GM23338 (cell line): ENCODE measurements around the gene ATP5F1A. TPM values are rescaled to one million over a fixed set of nuclear protein-coding genes. Genes with fewer than 3 reads are reported as not detected.

Experiments used
- ATAC-seq: fragments of 200-7000 bp; cut with Tn5 transposase; 3 replicates; pipeline ENCODE4 v1.9.1; 2020
- DNase-seq: peaks from one replicate; pipeline ENCODE4 v3.0.0-alpha.2; 2015; ENCODE audit warnings: low spot score
- H2AFZ ChIP-seq: fragments of 200-600 bp; sonication (generic); 2 replicates; pipeline ENCODE4 v1.8.0; 2016; ENCODE audit warnings: antibody characterized with exemption, mild to moderate bottlenecking, moderate library complexity
- H3F3A ChIP-seq: fragments of 200-600 bp; sonication (generic); replicated peaks from 2 replicates; pipeline ENCODE4 v1.8.0; 2017; ENCODE audit warnings: antibody characterized with exemption, mixed run types, low read depth
- H3K27ac ChIP-seq: fragments of 200-600 bp; sonication (generic); 2 replicates; pipeline ENCODE4 v1.6.1; 2016; ENCODE audit warnings: low read depth
- H3K27me3 ChIP-seq: fragments of 200-600 bp; sonication (generic); 2 replicates; pipeline ENCODE4 v1.8.0; 2016; ENCODE audit warnings: mild to moderate bottlenecking, mixed run types, moderate library complexity; ENCODE audit not compliant: insufficient read depth
- H3K36me3 ChIP-seq: fragments of 200-600 bp; sonication (generic); 2 replicates; pipeline ENCODE4 v1.8.0; 2016; ENCODE audit warnings: mild to moderate bottlenecking; ENCODE audit not compliant: insufficient read depth
- H3K4me1 ChIP-seq: fragments of 200-600 bp; sonication (generic); 2 replicates; pipeline ENCODE4 v1.8.0; 2016; ENCODE audit warnings: mild to moderate bottlenecking, moderate library complexity; ENCODE audit not compliant: insufficient read depth
- H3K4me2 ChIP-seq: fragments of 200-600 bp; sonication (generic); 2 replicates; pipeline ENCODE4 v1.7.1; 2017; ENCODE audit warnings: mixed run types
- H3K4me3 ChIP-seq: fragments of 200-600 bp; sonication (generic); 2 replicates; pipeline ENCODE4 v1.6.1; 2016; ENCODE audit warnings: mixed run types
- H3K79me2 ChIP-seq: fragments of 200-600 bp; sonication (generic); replicated peaks from 2 replicates; pipeline ENCODE4 v1.8.0; 2017; ENCODE audit warnings: mild to moderate bottlenecking; ENCODE audit not compliant: insufficient read depth
- H3K9me2 ChIP-seq: fragments of 200-600 bp; sonication (generic); 2 replicates; pipeline ENCODE4 v1.8.0; 2017; ENCODE audit not compliant: insufficient read depth
- H4K20me1 ChIP-seq: fragments of 200-600 bp; sonication (generic); replicated peaks from 2 replicates; pipeline ENCODE4 v1.8.0; 2017; ENCODE audit warnings: mild to moderate bottlenecking; ENCODE audit not compliant: insufficient read depth
- H3K27ac Mint-ChIP-seq: 2 replicates; pipeline ENCODE4 v1.8.0; 2020; ENCODE audit warnings: inconsistent platforms, mild to moderate bottlenecking, moderate library complexity, mixed read lengths
- H3K27me3 Mint-ChIP-seq: 3 replicates; pipeline ENCODE4 v1.8.0; 2022; ENCODE audit warnings: low read depth, mild to moderate bottlenecking, moderate library complexity, mixed read lengths, inconsistent platforms; ENCODE audit not compliant: insufficient read depth, poor library complexity
- H3K36me3 Mint-ChIP-seq: 3 replicates; pipeline ENCODE4 v1.8.0; 2021; ENCODE audit warnings: low read depth, mild to moderate bottlenecking, inconsistent platforms, moderate library complexity, mixed read lengths
- H3K4me1 Mint-ChIP-seq: 3 replicates; pipeline ENCODE4 v1.8.0; 2020; ENCODE audit warnings: mild to moderate bottlenecking, inconsistent platforms, mixed read lengths
- H3K4me3 Mint-ChIP-seq: 3 replicates; pipeline ENCODE4 v1.8.0; 2021; ENCODE audit warnings: moderate library complexity, mild to moderate bottlenecking, inconsistent platforms, mixed read lengths
- H3K9me3 Mint-ChIP-seq: 3 replicates; pipeline ENCODE4 v1.8.0; 2020; ENCODE audit warnings: moderate library complexity, mild to moderate bottlenecking, inconsistent platforms, mixed read lengths
- CTCF ChIP-seq, 2 experiments: fragments of 200-600 bp in 1 of 2; sonication (generic) in 1 of 2; conservative IDR thresholded peaks; 2 replicates each; pipeline versions ENCODE4 v1.5.1 to v1.6.1; 2016 to 2017; ENCODE audit warnings: antibody characterized with exemption in 2 of 2, low read depth in 2 of 2, mild to moderate bottlenecking in 2 of 2, moderate library complexity in 1 of 2
- ETS1 ChIP-seq: IDR thresholded peaks from 2 replicates; pipeline ENCODE4 v1.6.1; 2016; ENCODE audit warnings: antibody characterized with exemption
- EZH2 ChIP-seq: fragments of 200-600 bp; sonication (generic); IDR thresholded peaks from one replicate; pipeline ENCODE4 v1.8.0; 2017; ENCODE audit warnings: antibody characterized with exemption, mild to moderate bottlenecking, low read depth; ENCODE audit not compliant: unreplicated experiment
- EZH2phosphoT487 ChIP-seq: fragments of 200-600 bp; sonication (generic); IDR thresholded peaks from one replicate; pipeline ENCODE4 v1.8.1; 2018; ENCODE audit warnings: antibody characterized with exemption; ENCODE audit not compliant: unreplicated experiment
- JUNB ChIP-seq: IDR thresholded peaks from one replicate; pipeline ENCODE4 v1.6.1; 2016; ENCODE audit warnings: antibody characterized with exemption; ENCODE audit not compliant: unreplicated experiment
- REST ChIP-seq: IDR thresholded peaks from one replicate; pipeline ENCODE4 v1.6.1; 2018; ENCODE audit warnings: antibody characterized with exemption; ENCODE audit not compliant: unreplicated experiment
- STAT1 ChIP-seq: IDR thresholded peaks from one replicate; pipeline ENCODE4 v1.6.1; 2016; ENCODE audit warnings: antibody characterized with exemption; ENCODE audit not compliant: unreplicated experiment
- ZNF462 ChIP-seq: fragments of 250-450 bp; sonication (Bioruptor Pico); IDR thresholded peaks from 2 replicates; pipeline ENCODE4 v1.5.0; 2020; ENCODE audit warnings: mild to moderate bottlenecking, moderate library complexity
- polyA plus RNA-seq: library from polyadenylated mRNA; unstranded; fragments of >200 nt; fragmentation: Nextera tagmentation; extraction: Ambion mirVana; gene quantifications from 2 replicates; pipeline ENCODE4 v1.2.1, GENCODE V29; 2016
- total RNA-seq: library from RNA; depleted of rRNA; stranded (reverse); fragments of >200 nt; shearing (Covaris generic); gene quantifications from 2 replicates; pipeline ENCODE4 v1.2.3, GENCODE V29; 2014

The ATP5F1A gene
- total and polyA plus RNA-seq, 2 experiments from 2014 or later = 353 to 822 TPM

GRCh38 chr18:46134920-46135675 is 37.0 kb upstream of the ATP5F1A start:
- H3K4me1 ChIP-seq = peaks cover 8% of the 10 kb centered on the region; the same call in 1 of the 2 replicates
- peak; percentile 77 for ATAC-seq
- H3K4me1 Mint-ChIP-seq = peaks cover 24% of the 10 kb centered on the region
- no peaks in the 10 kb centered on the region for H3K79me2 ChIP-seq
- 0 out of 2 replicates have a peak, but pooled peaks cover 1% of the 10 kb centered on the region for H3K36me3 ChIP-seq
- H3K4me3 ChIP-seq = no peak overlapping the region
- H3K27ac Mint-ChIP-seq = peak overlapping the region; percentile 60; the same call in 1 of the 2 replicates
- H3K36me3 Mint-ChIP-seq = peaks cover 3% of the 10 kb centered on the region; the same call in 1 of the 3 replicates
- peaks cover 3% of the 10 kb centered on the region for H3K27me3 Mint-ChIP-seq
- H3K27me3 ChIP-seq = no peaks in the 10 kb centered on the region
- no peak overlapping the region for H3K4me2 ChIP-seq
- H2AFZ ChIP-seq = no peak overlapping the region
- TF ChIP-seq ETS1 (no peak), CTCF (conservative IDR thresholded peaks at IDR 0.05; ENCODE audit: low read depth in 2 of 2) (no peak), EZH2 (no peak), ZNF462 (no peak), JUNB (no peak), REST (no peak), STAT1 (no peak), EZH2phosphoT487 (no peak)
- H4K20me1 ChIP-seq = no peaks in the 10 kb centered on the region
- H3K9me2 ChIP-seq = no peaks in the 10 kb centered on the region
- DNase-seq = peak; percentile 31
- no peaks in the 10 kb centered on the region for H3F3A ChIP-seq
- no peak overlapping the region for H3K4me3 Mint-ChIP-seq
- no peak overlapping the region; the same call in 1 of the 2 replicates for H3K27ac ChIP-seq
- no peaks in the 10 kb centered on the region for H3K9me3 Mint-ChIP-seq
